Smooth muscle cell (in vitro differentiated cells): ENCODE results near the gene RMC1. TPM values are rescaled to one million over a fixed set of nuclear protein-coding genes. Genes with fewer than 3 reads are reported as not detected.

Source experiments
- DNase-seq: peaks from one replicate; lab custom pipeline; 2025; ENCODE audit not compliant: unreplicated experiment; lab: John Stamatoyannopoulos, UW
- H2AFZ ChIP-seq: fragments of 200-600 bp; sonication (generic); 2 replicates; pipeline ENCODE4 v1.6.0; 2016; ENCODE audit warnings: antibody characterized with exemption, low read depth, mild to moderate bottlenecking
- H3F3A ChIP-seq: fragments of 200-600 bp; sonication (generic); 2 replicates; pipeline ENCODE4 v1.6.0; 2017; ENCODE audit warnings: antibody characterized with exemption, low read depth
- H3K27ac ChIP-seq: fragments of 200-600 bp; sonication (generic); 2 replicates; pipeline ENCODE4 v1.5.1; 2016; ENCODE audit warnings: low read depth, mild to moderate bottlenecking
- H3K27me3 ChIP-seq: fragments of 200-600 bp; sonication (generic); 2 replicates; pipeline ENCODE4 v1.6.1; 2016; ENCODE audit warnings: low read depth, mild to moderate bottlenecking
- H3K36me3 ChIP-seq: fragments of 200-600 bp; sonication (generic); 2 replicates; pipeline ENCODE4 v1.5.1; 2016; ENCODE audit warnings: low read depth
- H3K4me1 ChIP-seq: fragments of 200-600 bp; sonication (generic); 2 replicates; pipeline ENCODE4 v1.5.1; 2016; ENCODE audit warnings: low read depth
- H3K4me2 ChIP-seq: fragments of 200-600 bp; sonication (generic); 2 replicates; pipeline ENCODE4 v1.6.0; 2016; ENCODE audit warnings: mild to moderate bottlenecking
- H3K4me3 ChIP-seq: fragments of 200-600 bp; sonication (generic); 2 replicates; pipeline ENCODE4 v1.5.1; 2016; ENCODE audit warnings: mild to moderate bottlenecking
- H3K79me2 ChIP-seq: fragments of 200-600 bp; sonication (generic); 2 replicates; pipeline ENCODE4 v1.6.0; 2016; ENCODE audit warnings: low read depth, mild to moderate bottlenecking
- H3K9ac ChIP-seq: fragments of 200-600 bp; sonication (generic); 2 replicates; pipeline ENCODE4 v1.6.0; 2016; ENCODE audit warnings: low read depth
- H3K9me3 ChIP-seq: fragments of 200-600 bp; sonication (generic); replicated peaks from 2 replicates; pipeline ENCODE4 v1.5.1; 2016; ENCODE audit warnings: low read depth
- H4K20me1 ChIP-seq: fragments of 200-600 bp; sonication (generic); 2 replicates; pipeline ENCODE4 v1.6.0; 2016; ENCODE audit warnings: low read depth
- WGBS: methylation state at CpG from one replicate; pipeline ENCODE4 v1.1.7; 2016; ENCODE audit warnings: low lambda C conversion rate; 5-methylcytosine and 5-hydroxymethylcytosine counted together
- polyA plus RNA-seq: library from polyadenylated mRNA; unstranded; fragments of >200 nt; fragmentation: Nextera tagmentation; extraction: Ambion mirVana; gene quantifications from 2 replicates; pipeline ENCODE4 v1.2.1, GENCODE V29; 2016
- total RNA-seq: library from RNA; depleted of rRNA; stranded (reverse); fragments of >200 nt; gene quantifications from 2 replicates; pipeline ENCODE4 v1.2.3, GENCODE V29; 2014
- TF ChIP-seq, protein P1 (sequence below): fragments of 200-600 bp; sonication (generic); IDR thresholded peaks from 2 replicates; pipeline ENCODE4 v1.5.1; 2017; ENCODE audit warnings: borderline replicate concordance, mild to moderate bottlenecking, antibody characterized with exemption; ENCODE audit not compliant: insufficient read depth, poor library complexity, severe bottlenecking

RMC1 gene
- total and polyA plus RNA-seq, 2 experiments from 2014 or later: 20.6 to 20.7 TPM

- H3K27ac ChIP-seq: no peak overlapping the region
- no peaks in the 10 kb centered on the region for H3K27me3 ChIP-seq
- no peaks in the 10 kb centered on the region for H4K20me1 ChIP-seq
- H3K79me2 ChIP-seq: no peaks in the 10 kb centered on the region
- H3F3A ChIP-seq: peaks cover 9% of the 10 kb centered on the region
- H2AFZ ChIP-seq: no peak overlapping the region
- DNase-seq: no peak
- no peak overlapping the region for H3K9ac ChIP-seq
- H3K36me3 ChIP-seq: peaks cover 2% of the 10 kb centered on the region
- no peak overlapping the region for H3K4me2 ChIP-seq
- TF ChIP-seq, protein P1, sequence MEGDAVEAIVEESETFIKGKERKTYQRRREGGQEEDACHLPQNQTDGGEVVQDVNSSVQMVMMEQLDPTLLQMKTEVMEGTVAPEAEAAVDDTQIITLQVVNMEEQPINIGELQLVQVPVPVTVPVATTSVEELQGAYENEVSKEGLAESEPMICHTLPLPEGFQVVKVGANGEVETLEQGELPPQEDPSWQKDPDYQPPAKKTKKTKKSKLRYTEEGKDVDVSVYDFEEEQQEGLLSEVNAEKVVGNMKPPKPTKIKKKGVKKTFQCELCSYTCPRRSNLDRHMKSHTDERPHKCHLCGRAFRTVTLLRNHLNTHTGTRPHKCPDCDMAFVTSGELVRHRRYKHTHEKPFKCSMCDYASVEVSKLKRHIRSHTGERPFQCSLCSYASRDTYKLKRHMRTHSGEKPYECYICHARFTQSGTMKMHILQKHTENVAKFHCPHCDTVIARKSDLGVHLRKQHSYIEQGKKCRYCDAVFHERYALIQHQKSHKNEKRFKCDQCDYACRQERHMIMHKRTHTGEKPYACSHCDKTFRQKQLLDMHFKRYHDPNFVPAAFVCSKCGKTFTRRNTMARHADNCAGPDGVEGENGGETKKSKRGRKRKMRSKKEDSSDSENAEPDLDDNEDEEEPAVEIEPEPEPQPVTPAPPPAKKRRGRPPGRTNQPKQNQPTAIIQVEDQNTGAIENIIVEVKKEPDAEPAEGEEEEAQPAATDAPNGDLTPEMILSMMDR: no peak
- H3K4me1 ChIP-seq: peaks cover 6% of the 10 kb centered on the region
- no peak overlapping the region for H3K4me3 ChIP-seq
- 76% methylated on average over 12 of the region's 12 CpGs for WGBS
- H3K9me3 ChIP-seq: no peaks in the 10 kb centered on the region
Measured at GRCh38 chr18:23523429-23524212, 20.3 kb downstream of the RMC1 start.

- Histone ChIP-seq H3K9ac (no peak overlapping the region), H3K36me3 (peaks cover 2% of the 10 kb centered on the region)
Measured at GRCh38 chr18:23524213-23524707, 20.9 kb downstream of the RMC1 start.

DNA sequence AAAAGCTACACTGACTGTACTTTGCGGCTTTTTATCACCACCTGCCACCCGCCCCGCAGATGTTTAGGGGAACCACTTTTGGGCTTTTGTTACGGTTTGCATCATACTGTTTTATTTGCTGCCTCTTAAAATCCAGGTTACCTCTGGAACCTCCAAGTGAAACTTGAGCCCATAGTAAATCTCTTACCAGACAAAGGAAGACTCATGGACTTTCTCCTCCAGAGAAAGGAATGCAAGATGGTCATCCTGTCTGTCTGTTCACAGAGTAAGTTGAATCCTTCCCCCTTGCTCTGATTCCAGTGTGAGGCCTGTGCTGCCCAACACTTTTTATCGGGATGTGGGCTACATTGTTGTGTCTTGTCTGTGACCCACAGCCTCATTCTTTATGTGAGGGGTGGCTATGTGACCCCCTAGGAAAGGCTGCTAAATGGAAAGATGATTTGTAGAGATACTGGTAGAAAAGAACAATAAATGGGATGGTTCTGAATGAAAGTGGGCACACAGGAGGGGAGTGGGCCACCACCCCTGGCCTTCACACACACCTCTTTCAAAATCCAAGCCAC lies 23.3 kb downstream of the RMC1 start:
- Histone ChIP-seq H3F3A (peaks cover 26% of the 10 kb centered on the region), H3K27ac (peak overlapping the region; percentile 59), H3K36me3 (peaks cover 6% of the 10 kb centered on the region), H4K20me1 (no peaks in the 10 kb centered on the region), H3K4me2 (no peak overlapping the region), H2AFZ (no peak overlapping the region), H3K79me2 (no peaks in the 10 kb centered on the region), H3K9me3 (no peaks in the 10 kb centered on the region), H3K4me3 (no peak overlapping the region), H3K9ac (no peak overlapping the region), H3K4me1 (peaks cover 6% of the 10 kb centered on the region), H3K27me3 (no peaks in the 10 kb centered on the region)
- TF ChIP-seq, protein P1: no peak
- DNase-seq: no peak
- WGBS: 80% methylated on average over 5 of the region's 5 CpGs

More at GRCh38 chr18:23524213-23524707, 20.9 kb downstream of the RMC1 start:
- peaks cover 6% of the 10 kb centered on the region for H3K4me1 ChIP-seq
- H2AFZ ChIP-seq: no peak overlapping the region
- no peaks in the 10 kb centered on the region for H3K9me3 ChIP-seq
- no peaks in the 10 kb centered on the region for H3K79me2 ChIP-seq
- H4K20me1 ChIP-seq: no peaks in the 10 kb centered on the region
- no peak for DNase-seq
- TF ChIP-seq, protein P1: no peak
- H3F3A ChIP-seq: peaks cover 15% of the 10 kb centered on the region
- no peaks in the 10 kb centered on the region for H3K27me3 ChIP-seq
- 97% methylated on average over 14 of the region's 14 CpGs for WGBS
- no peak overlapping the region for H3K4me2 ChIP-seq
- no peak overlapping the region for H3K27ac ChIP-seq
- no peak overlapping the region for H3K4me3 ChIP-seq
